Measurements from ENCODE around the gene PADI3. TPM values are rescaled to one million over a fixed set of nuclear protein-coding genes. Genes with fewer than 3 reads are reported as not detected.
A peak's percentile ranks its signal among the peaks of the same experiment; 100 is the strongest.

The PADI3 gene
- total RNA-seq, 1 donor from 2014 or later: not detected

- peak overlapping the region; percentile 67 for H3K27ac Mint-ChIP-seq (ENCODE audit: unreplicated experiment)
- peaks cover 11% of the 10 kb centered on the region for H3K27me3 Mint-ChIP-seq (ENCODE audit: unreplicated experiment)
- no peaks in the 10 kb centered on the region for H3K36me3 Mint-ChIP-seq (ENCODE audit: low read depth, unreplicated experiment)
- no peak for DNase-seq (ENCODE audit: low spot score)
- no peaks in the 10 kb centered on the region for H3K9me3 Mint-ChIP-seq (ENCODE audit: unreplicated experiment)
- no peak for TF ChIP-seq CTCF (IDR thresholded peaks at IDR 0.05; ENCODE audit: unreplicated experiment)
- H3K4me1 Mint-ChIP-seq (ENCODE audit: unreplicated experiment): no peaks in the 10 kb centered on the region
- H3K4me3 Mint-ChIP-seq (ENCODE audit: unreplicated experiment): no peak overlapping the region
Measured at GRCh38 chr1:17313530-17314309, 64.8 kb downstream of the PADI3 start.

DNA sequence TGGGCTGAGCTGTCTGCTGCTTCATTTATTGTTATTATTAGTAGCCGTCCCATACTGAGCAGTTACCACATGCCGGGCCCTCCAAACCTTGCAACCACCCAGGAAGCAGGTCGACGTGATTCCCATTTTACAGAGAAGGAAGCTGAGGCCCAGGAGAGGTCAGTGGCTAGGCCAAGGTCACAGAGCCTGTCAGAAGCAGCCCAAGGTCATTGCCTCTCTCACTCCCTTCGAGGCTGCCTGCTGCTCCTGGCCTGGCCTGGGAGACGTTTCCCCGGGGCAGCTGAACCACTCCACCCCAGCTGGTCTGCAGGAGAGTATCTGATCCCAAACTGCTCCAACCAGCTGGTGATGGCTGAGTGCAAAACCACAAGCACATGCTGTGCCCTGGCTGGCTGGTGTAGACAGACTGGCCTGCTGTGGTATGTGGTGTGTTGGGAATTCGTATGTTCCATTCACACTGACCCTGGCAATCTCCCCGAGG is 65.6 kb downstream of the PADI3 start:
- H3K4me3 Mint-ChIP-seq (ENCODE audit: unreplicated experiment): no peak overlapping the region
- TF ChIP-seq CTCF (IDR thresholded peaks at IDR 0.05; ENCODE audit: unreplicated experiment): no peak
- no peak for DNase-seq (ENCODE audit: low spot score)
- H3K27ac Mint-ChIP-seq (ENCODE audit: unreplicated experiment): no peak overlapping the region
- H3K9me3 Mint-ChIP-seq (ENCODE audit: unreplicated experiment): no peaks in the 10 kb centered on the region
- no peaks in the 10 kb centered on the region for H3K36me3 Mint-ChIP-seq (ENCODE audit: low read depth, unreplicated experiment)
- H3K27me3 Mint-ChIP-seq (ENCODE audit: unreplicated experiment): peaks cover 11% of the 10 kb centered on the region
- H3K4me1 Mint-ChIP-seq (ENCODE audit: unreplicated experiment): no peaks in the 10 kb centered on the region

- Mint-ChIP-seq H3K27ac (ENCODE audit: unreplicated experiment) (no peak overlapping the region), H3K4me3 (ENCODE audit: unreplicated experiment) (no peak overlapping the region)
- DNase-seq (ENCODE audit: low spot score): no peak
Measured at GRCh38 chr1:17315542-17316130, 66.7 kb downstream of the PADI3 start.

DNA sequence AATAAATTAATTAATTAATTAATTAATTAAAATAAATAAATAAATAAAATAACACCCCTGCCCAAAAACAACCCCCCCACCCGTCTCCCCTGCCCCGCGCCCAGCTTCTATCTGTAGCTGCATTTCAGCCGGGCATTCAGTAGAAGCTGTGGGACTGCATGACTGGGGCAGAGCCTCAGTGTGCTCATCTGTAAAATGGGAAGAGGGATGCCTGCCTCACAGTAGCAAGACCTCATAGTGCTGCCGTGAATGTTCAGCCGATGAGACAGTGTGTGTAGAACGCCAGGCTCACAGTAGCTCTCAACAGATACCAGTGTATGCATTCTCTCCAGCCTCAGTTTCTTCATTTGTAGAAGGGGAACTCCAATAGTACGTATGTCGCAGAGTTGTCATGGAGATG is 67.8 kb downstream of the PADI3 start:
- Mint-ChIP-seq H3K4me1 (ENCODE audit: unreplicated experiment) (no peaks in the 10 kb centered on the region), H3K27me3 (ENCODE audit: unreplicated experiment) (peaks cover 14% of the 10 kb centered on the region)

More at GRCh38 chr1:17315542-17316130, 66.7 kb downstream of the PADI3 start:
- Mint-ChIP-seq H3K9me3 (ENCODE audit: unreplicated experiment) (no peaks in the 10 kb centered on the region), H3K4me1 (ENCODE audit: unreplicated experiment) (no peaks in the 10 kb centered on the region), H3K36me3 (ENCODE audit: low read depth, unreplicated experiment) (no peaks in the 10 kb centered on the region), H3K27me3 (ENCODE audit: unreplicated experiment) (peaks cover 9% of the 10 kb centered on the region)
- TF ChIP-seq CTCF (IDR thresholded peaks at IDR 0.05; ENCODE audit: unreplicated experiment): no peak

More for the DNA sequence above, 67.8 kb downstream of the PADI3 start:
- H3K4me3 Mint-ChIP-seq (ENCODE audit: unreplicated experiment): no peak overlapping the region
- H3K36me3 Mint-ChIP-seq (ENCODE audit: low read depth, unreplicated experiment): no peaks in the 10 kb centered on the region
- no peak for TF ChIP-seq CTCF (IDR thresholded peaks at IDR 0.05; ENCODE audit: unreplicated experiment)
- H3K9me3 Mint-ChIP-seq (ENCODE audit: unreplicated experiment): no peaks in the 10 kb centered on the region
- DNase-seq (ENCODE audit: low spot score): no peak
- H3K27ac Mint-ChIP-seq (ENCODE audit: unreplicated experiment): no peak overlapping the region
